GM15510 (cell line): ENCODE results near the gene CALML6.

Experiments used
- POLR2A ChIP-seq: IDR thresholded peaks from 3 replicates; pipeline ENCODE4 v1.6.1; 2011; ENCODE audit warnings: borderline replicate concordance; ENCODE audit not compliant: insufficient read length; ENCODE audit errors: extremely low read depth

CALML6 gene

GRCh38 chr1:1955621-1956094 lies 40.6 kb downstream of the CALML6 start:
- no peak for TF ChIP-seq POLR2A

GRCh38 chr1:1956101-1956500 lies 41.0 kb downstream of the CALML6 start:
- no peak for TF ChIP-seq POLR2A

- no peak for TF ChIP-seq POLR2A
Observed at GRCh38 chr1:1956586-1957532, 41.8 kb downstream of the CALML6 start.

- no peak for TF ChIP-seq POLR2A
Observed at GRCh38 chr1:1957533-1957961, 42.5 kb downstream of the CALML6 start.

GRCh38 chr1:1958071-1958541 lies 43.0 kb downstream of the CALML6 start:
- TF ChIP-seq POLR2A, result no peak

GRCh38 chr1:1959459-1959839 lies 44.4 kb downstream of the CALML6 start:
- TF ChIP-seq POLR2A, result no peak

- no peak for TF ChIP-seq POLR2A
Observed at GRCh38 chr1:1959840-1960479, 44.9 kb downstream of the CALML6 start.

GRCh38 chr1:1960480-1961196 lies 45.6 kb downstream of the CALML6 start:
- TF ChIP-seq POLR2A, result no peak

- TF ChIP-seq POLR2A, result no peak
Observed at GRCh38 chr1:1962752-1963151, 47.7 kb downstream of the CALML6 start.

- TF ChIP-seq POLR2A, result no peak
Observed at GRCh38 chr1:1963570-1963969, 48.5 kb downstream of the CALML6 start.

- no peak for TF ChIP-seq POLR2A
Observed at GRCh38 chr1:1964811-1965210, 49.8 kb downstream of the CALML6 start.

- no peak for TF ChIP-seq POLR2A
Observed at GRCh38 chr1:1965546-1965945, 50.5 kb downstream of the CALML6 start.

- TF ChIP-seq POLR2A, result no peak
Observed at GRCh38 chr1:1966071-1966740, 51.1 kb downstream of the CALML6 start.
